ENCODE results near the gene SH2B3. TPM values are rescaled to one million over a fixed set of nuclear protein-coding genes. Genes with fewer than 3 reads are reported as not detected.
A peak's percentile ranks its signal among the peaks of the same experiment; 100 is the strongest.

The SH2B3 gene
- total RNA-seq, 1 donor from 2014 or later: 2.8 TPM

DNA sequence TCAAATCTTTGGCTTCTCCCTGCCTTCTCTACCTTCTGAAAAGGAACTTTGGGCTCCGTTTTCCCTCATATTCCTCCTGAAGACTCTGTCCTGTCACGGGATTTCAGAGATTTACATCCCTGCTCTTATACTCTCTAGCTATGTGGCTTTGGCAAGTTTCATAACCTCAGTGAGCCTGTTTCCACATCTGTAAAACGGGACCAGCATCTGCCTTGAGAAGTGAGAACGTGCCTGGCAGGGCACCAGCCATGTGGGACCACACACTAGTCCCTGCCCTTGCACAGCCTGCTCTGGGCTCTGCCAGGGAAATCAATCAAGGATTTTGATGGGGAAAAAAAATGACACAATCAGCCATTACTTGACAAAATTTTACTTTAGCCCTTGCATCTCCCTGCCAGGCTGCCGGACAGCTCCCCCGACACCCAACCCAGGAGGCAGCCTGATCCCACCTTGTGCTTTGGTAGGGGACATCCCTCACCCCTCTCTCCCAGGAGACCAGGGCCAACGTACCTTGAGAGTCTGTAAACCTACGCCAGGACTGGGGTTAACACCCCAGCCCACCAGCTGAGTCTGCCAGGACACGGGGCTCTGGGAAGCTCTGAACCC lies 45.3 kb upstream of the SH2B3 start:
- no peaks in the 10 kb centered on the region for H3K79me2 ChIP-seq (ENCODE audit: low read depth)
- no peak overlapping the region for H3K9ac ChIP-seq
- no peaks in the 10 kb centered on the region for H3K9me3 ChIP-seq (ENCODE audit: low read depth)
- Mint-ChIP-seq H3K27ac (no peak overlapping the region), H3K9me3 (no peaks in the 10 kb centered on the region), H3K36me3 (peaks cover 3% of the 10 kb centered on the region), H3K27me3 (ENCODE audit: insufficient read depth, low read depth) (peaks cover 2% of the 10 kb centered on the region), H3K4me3 (no peak overlapping the region), H3K4me1 (peaks cover 10% of the 10 kb centered on the region)
- TF ChIP-seq EZH2phosphoT487 (IDR thresholded peaks at IDR 0.05): no peak
- no peak for DNase-seq (ENCODE audit: low spot score)
- H3K27me3 ChIP-seq: no peaks in the 10 kb centered on the region
- no peaks in the 10 kb centered on the region for H4K20me1 ChIP-seq (ENCODE audit: low read depth)
- H3K36me3 ChIP-seq: no peaks in the 10 kb centered on the region
- no peaks in the 10 kb centered on the region for H3K4me1 ChIP-seq
- H3F3A ChIP-seq (ENCODE audit: low read depth): peaks cover 7% of the 10 kb centered on the region
- no peak overlapping the region for H2AFZ ChIP-seq (replicated peaks)
- H3K27ac ChIP-seq: no peak overlapping the region
- H3K4me3 ChIP-seq: no peak overlapping the region
- H3K4me2 ChIP-seq: no peak overlapping the region

DNA sequence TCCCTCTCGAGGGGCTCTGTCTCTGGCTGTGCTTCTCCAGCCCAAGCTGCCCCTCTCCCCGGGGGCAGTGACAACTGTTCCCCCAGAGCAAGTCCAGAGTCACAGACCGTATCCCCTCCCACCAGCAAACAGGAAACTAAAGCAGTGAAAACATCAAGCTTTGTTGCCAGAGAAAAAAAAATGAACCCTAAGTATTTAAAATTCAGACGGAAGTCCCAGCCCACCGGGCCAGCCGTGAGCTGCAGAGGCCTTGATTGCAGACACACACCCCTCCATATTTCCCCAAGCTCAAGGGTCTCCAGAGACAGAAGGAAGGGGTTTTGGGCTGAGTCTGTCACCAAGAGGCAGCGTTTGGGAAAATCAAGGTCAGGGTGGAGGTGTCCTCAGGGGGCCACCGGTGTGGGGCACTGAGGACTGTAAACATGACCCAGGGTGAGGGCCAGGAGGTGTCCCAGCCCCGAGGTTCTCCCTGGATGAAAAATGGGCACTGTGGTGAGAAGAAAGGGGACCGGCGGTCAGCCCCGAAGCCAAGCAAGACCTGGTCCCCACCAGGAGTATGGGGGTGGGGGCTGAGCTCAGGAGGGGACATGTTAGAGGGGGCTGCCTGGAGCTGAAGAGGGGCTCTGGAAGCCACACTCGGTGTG lies 44.5 kb upstream of the SH2B3 start:
- H3K36me3 ChIP-seq: no peaks in the 10 kb centered on the region
- H3K9me3 ChIP-seq (ENCODE audit: low read depth): no peaks in the 10 kb centered on the region
- H2AFZ ChIP-seq (replicated peaks): no peak overlapping the region
- H3K79me2 ChIP-seq (ENCODE audit: low read depth): no peaks in the 10 kb centered on the region
- H3K27me3 ChIP-seq: no peaks in the 10 kb centered on the region
- H3K4me2 ChIP-seq: no peak overlapping the region
- TF ChIP-seq, protein P1, sequence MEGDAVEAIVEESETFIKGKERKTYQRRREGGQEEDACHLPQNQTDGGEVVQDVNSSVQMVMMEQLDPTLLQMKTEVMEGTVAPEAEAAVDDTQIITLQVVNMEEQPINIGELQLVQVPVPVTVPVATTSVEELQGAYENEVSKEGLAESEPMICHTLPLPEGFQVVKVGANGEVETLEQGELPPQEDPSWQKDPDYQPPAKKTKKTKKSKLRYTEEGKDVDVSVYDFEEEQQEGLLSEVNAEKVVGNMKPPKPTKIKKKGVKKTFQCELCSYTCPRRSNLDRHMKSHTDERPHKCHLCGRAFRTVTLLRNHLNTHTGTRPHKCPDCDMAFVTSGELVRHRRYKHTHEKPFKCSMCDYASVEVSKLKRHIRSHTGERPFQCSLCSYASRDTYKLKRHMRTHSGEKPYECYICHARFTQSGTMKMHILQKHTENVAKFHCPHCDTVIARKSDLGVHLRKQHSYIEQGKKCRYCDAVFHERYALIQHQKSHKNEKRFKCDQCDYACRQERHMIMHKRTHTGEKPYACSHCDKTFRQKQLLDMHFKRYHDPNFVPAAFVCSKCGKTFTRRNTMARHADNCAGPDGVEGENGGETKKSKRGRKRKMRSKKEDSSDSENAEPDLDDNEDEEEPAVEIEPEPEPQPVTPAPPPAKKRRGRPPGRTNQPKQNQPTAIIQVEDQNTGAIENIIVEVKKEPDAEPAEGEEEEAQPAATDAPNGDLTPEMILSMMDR (IDR thresholded peaks at IDR 0.05): no peak
- no peak for TF ChIP-seq EZH2 (IDR thresholded peaks at IDR 0.05)
- no peak for TF ChIP-seq EZH2phosphoT487 (IDR thresholded peaks at IDR 0.05)
- Mint-ChIP-seq H3K27me3 (ENCODE audit: insufficient read depth, low read depth) (peaks cover 2% of the 10 kb centered on the region), H3K4me1 (peaks cover 14% of the 10 kb centered on the region), H3K4me3 (no peak overlapping the region), H3K27ac (no peak overlapping the region), H3K9me3 (no peaks in the 10 kb centered on the region), H3K36me3 (peaks cover 4% of the 10 kb centered on the region)
- no peaks in the 10 kb centered on the region for H3K4me1 ChIP-seq
- DNase-seq (ENCODE audit: low spot score): no peak
- H3F3A ChIP-seq (ENCODE audit: low read depth): peaks cover 7% of the 10 kb centered on the region
- no peak overlapping the region for H3K27ac ChIP-seq
- H3K9ac ChIP-seq: no peak overlapping the region
- H3K4me3 ChIP-seq: no peak overlapping the region
- peaks cover 2% of the 10 kb centered on the region for H4K20me1 ChIP-seq (ENCODE audit: low read depth)

DNA sequence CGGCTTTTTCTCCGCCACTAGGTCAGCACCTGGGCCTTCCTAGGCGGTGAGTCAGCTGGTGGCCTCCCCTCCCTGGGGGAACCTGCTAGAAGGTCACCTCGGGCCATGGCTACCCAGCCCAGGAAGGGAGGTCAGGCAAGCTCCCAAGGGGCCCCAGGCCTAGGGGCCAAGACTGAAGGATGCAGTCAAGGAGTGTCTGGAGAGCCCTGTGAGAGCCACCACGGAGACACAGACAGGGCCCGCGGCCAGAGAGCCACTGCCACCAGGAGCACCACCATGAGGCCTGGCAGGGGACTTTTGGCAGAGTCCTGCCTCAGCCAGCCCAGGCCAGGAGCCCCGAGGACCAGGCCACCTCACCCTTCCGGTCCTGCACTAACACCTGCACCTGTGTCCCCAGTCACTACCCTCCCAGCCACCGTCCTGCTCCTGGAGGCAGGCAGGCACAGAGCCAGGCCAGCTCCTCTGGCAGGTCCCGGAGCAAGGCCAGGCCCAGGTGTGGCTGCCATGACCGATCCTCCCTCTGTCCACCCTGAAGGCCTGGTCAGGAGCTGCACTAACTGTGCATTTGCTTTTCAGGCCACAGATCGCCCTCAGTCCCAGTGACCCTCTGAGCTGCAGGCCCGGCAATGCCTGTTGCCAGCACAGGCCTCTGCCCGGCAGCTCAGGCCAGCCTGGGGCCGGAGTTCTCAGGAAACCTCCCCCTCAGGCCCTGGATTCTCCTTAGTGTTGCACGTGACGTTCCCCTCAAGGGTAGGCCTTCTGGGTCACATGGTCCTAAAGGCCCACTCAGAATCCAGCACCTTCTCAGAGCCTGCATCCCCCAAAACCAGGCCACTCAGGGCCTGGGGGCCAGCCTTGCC lies 43.8 kb upstream of the SH2B3 start:
- peaks cover 17% of the 10 kb centered on the region for H3K4me1 Mint-ChIP-seq
- no peaks in the 10 kb centered on the region for H3K4me1 ChIP-seq
- no peaks in the 10 kb centered on the region for H3K27me3 ChIP-seq
- no peaks in the 10 kb centered on the region for H3K79me2 ChIP-seq (ENCODE audit: low read depth)
- no peak overlapping the region for H3K4me2 ChIP-seq
- peaks cover 7% of the 10 kb centered on the region for H3F3A ChIP-seq (ENCODE audit: low read depth)
- H3K4me3 Mint-ChIP-seq: no peak overlapping the region
- no peaks in the 10 kb centered on the region for H3K9me3 Mint-ChIP-seq
- no peaks in the 10 kb centered on the region for H3K9me3 ChIP-seq (ENCODE audit: low read depth)
- peaks cover 8% of the 10 kb centered on the region for H4K20me1 ChIP-seq (ENCODE audit: low read depth)
- H3K9ac ChIP-seq: no peak overlapping the region
- TF ChIP-seq, protein P1 (IDR thresholded peaks at IDR 0.05): no peak
- TF ChIP-seq EZH2 (IDR thresholded peaks at IDR 0.05) (no peak), EZH2phosphoT487 (IDR thresholded peaks at IDR 0.05) (no peak)
- peak overlapping the region; percentile 33 for H3K27ac Mint-ChIP-seq
- H2AFZ ChIP-seq (replicated peaks): no peak overlapping the region
- H3K36me3 Mint-ChIP-seq: peaks cover 7% of the 10 kb centered on the region
- DNase-seq (ENCODE audit: low spot score): no peak
- H3K27me3 Mint-ChIP-seq (ENCODE audit: insufficient read depth, low read depth): peaks cover 6% of the 10 kb centered on the region
- H3K36me3 ChIP-seq: no peaks in the 10 kb centered on the region
- no peak overlapping the region for H3K4me3 ChIP-seq
- H3K27ac ChIP-seq: no peak overlapping the region
